IMR-90 (cell line): ENCODE data around the gene APOL2. TPM values are rescaled to one million over a fixed set of nuclear protein-coding genes. Genes with fewer than 3 reads are reported as not detected.

ENCODE experiments used
- ATAC-seq: fragments of 200-7000 bp; cut with Tn5 transposase; 2 replicates; pipeline ENCODE4 v1.9.1; 2020; ENCODE audit warnings: low read depth, mild to moderate bottlenecking, moderate library complexity
- BruUV-seq: library from RNA; stranded (reverse); fragments of 400-500 nt; replicated peaks from 2 replicates; lab custom pipeline; 2021; lab: Mats Ljungman, UMichigan
- CTCF ChIA-PET: fragments of 300-600 bp; formaldehyde crosslinking; extraction: SDS; loops from one replicate; lab custom pipeline; 2021; ENCODE audit warnings: antibody characterized with exemption; lab: Yijun Ruan, JAX
- POLR2A ChIA-PET: fragments of 300-600 bp; sonication (Branson Sonifier 250); formaldehyde crosslinking; loops from one replicate; lab custom pipeline; 2022; ENCODE audit warnings: antibody characterized with exemption; ENCODE audit not compliant: unreplicated experiment; lab: Charles Lee
- DNase-seq: peaks from one replicate; pipeline ENCODE4 v3.0.0; 2013
- H2AFZ ChIP-seq: replicated peaks from 2 replicates; pipeline ENCODE3; 2013; ENCODE audit warnings: low read length, mild to moderate bottlenecking; ENCODE audit not compliant: poor library complexity
- H2AK5ac ChIP-seq: 2 replicates; pipeline ENCODE4 v1.6.1; 2013; ENCODE audit warnings: low read depth, low read length, inconsistent platforms
- H2AK9ac ChIP-seq: replicated peaks from 2 replicates; pipeline ENCODE3; 2013; ENCODE audit warnings: mild to moderate bottlenecking, low read depth, low read length, moderate library complexity; ENCODE audit not compliant: poor library complexity
- H2BK120ac ChIP-seq: 2 replicates; pipeline ENCODE4 v1.6.1; 2013; ENCODE audit warnings: low read depth, low read length, inconsistent platforms
- H2BK15ac ChIP-seq: 3 replicates; pipeline ENCODE4 v1.6.1; 2013; ENCODE audit warnings: low read depth, low read length, inconsistent platforms
- H2BK20ac ChIP-seq: 2 replicates; pipeline ENCODE4 v1.6.1; 2013; ENCODE audit warnings: low read depth, mild to moderate bottlenecking, inconsistent platforms, low read length, moderate library complexity
- H2BK5ac ChIP-seq: 2 replicates; pipeline ENCODE4 v1.6.1; 2013; ENCODE audit warnings: mild to moderate bottlenecking, low read depth, low read length, inconsistent platforms; ENCODE audit not compliant: poor library complexity, severe bottlenecking
- H3K14ac ChIP-seq: replicated peaks from 2 replicates; pipeline ENCODE4 v1.6.1; 2013; ENCODE audit warnings: low read depth, low read length, inconsistent platforms
- H3K18ac ChIP-seq: 2 replicates; pipeline ENCODE4 v1.6.1; 2013; ENCODE audit warnings: low read depth, low read length, control low read depth
- H3K23ac ChIP-seq: 2 replicates; pipeline ENCODE4 v1.6.1; 2013; ENCODE audit warnings: low read depth, low read length, inconsistent platforms
- H3K27ac ChIP-seq: 2 replicates; pipeline ENCODE4 v1.5.1; 2013; ENCODE audit warnings: mild to moderate bottlenecking, control low read depth, low read length; ENCODE audit not compliant: insufficient read depth
- H3K27me3 ChIP-seq: 2 replicates; pipeline ENCODE4 v1.6.1; 2013; ENCODE audit warnings: low read length; ENCODE audit not compliant: control insufficient read depth, insufficient read depth
- H3K36me3 ChIP-seq: 2 replicates; pipeline ENCODE4 v1.6.1; 2013; ENCODE audit warnings: low read length, mixed read lengths; ENCODE audit not compliant: control insufficient read depth, insufficient read depth
- H3K4ac ChIP-seq: 2 replicates; pipeline ENCODE4 v1.6.1; 2013; ENCODE audit warnings: low read depth, low read length, inconsistent platforms
- H3K4me1 ChIP-seq: 2 replicates; pipeline ENCODE4 v1.6.1; 2013; ENCODE audit warnings: low read length, mixed read lengths; ENCODE audit not compliant: control insufficient read depth, insufficient read depth
- H3K4me2 ChIP-seq: 2 replicates; pipeline ENCODE4 v1.6.1; 2013; ENCODE audit warnings: low read depth, mild to moderate bottlenecking, control low read depth, low read length, moderate library complexity
- H3K4me3 ChIP-seq: 2 replicates; pipeline ENCODE4 v1.5.1; 2013; ENCODE audit warnings: low read depth, mild to moderate bottlenecking, control low read depth, low read length, moderate library complexity; ENCODE audit not compliant: insufficient read depth
- H3K56ac ChIP-seq: 2 replicates; pipeline ENCODE4 v1.6.1; 2013; ENCODE audit warnings: low read length, inconsistent platforms; ENCODE audit not compliant: insufficient read depth; ENCODE audit errors: extremely low read depth
- H3K79me1 ChIP-seq, 2 experiments: 2 replicates each; pipeline ENCODE4 v1.6.1; 2013; ENCODE audit warnings: low read length in 2 of 2, inconsistent platforms in 1 of 2, low read depth in 1 of 2
- H3K9ac ChIP-seq: 2 replicates; pipeline ENCODE4 v1.6.1; 2013; ENCODE audit warnings: low read depth, low read length, control low read depth
- H3K9me1 ChIP-seq: 2 replicates; pipeline ENCODE4 v1.6.1; 2013; ENCODE audit warnings: low read length, inconsistent platforms; ENCODE audit not compliant: insufficient read depth
- H3K9me3 ChIP-seq: 2 replicates; pipeline ENCODE4 v1.6.1; 2013; ENCODE audit warnings: low read length; ENCODE audit not compliant: control insufficient read depth, insufficient read depth
- H4K20me1 ChIP-seq: 2 replicates; pipeline ENCODE4 v1.6.1; 2013; ENCODE audit warnings: low read length, inconsistent platforms; ENCODE audit not compliant: insufficient read depth
- H4K5ac ChIP-seq: 2 replicates; pipeline ENCODE4 v1.6.1; 2013; ENCODE audit warnings: mild to moderate bottlenecking, low read depth, low read length, control low read depth
- H4K8ac ChIP-seq, 2 experiments: 2 replicates each; pipeline ENCODE4 v1.6.1; 2013; ENCODE audit warnings: low read depth in 2 of 2, low read length in 2 of 2, control low read depth in 1 of 2, inconsistent platforms in 1 of 2
- H4K91ac ChIP-seq: 2 replicates; pipeline ENCODE4 v1.6.1; 2013; ENCODE audit warnings: low read depth, low read length, inconsistent platforms; ENCODE audit not compliant: insufficient read depth
- CHD1 ChIP-seq: IDR thresholded peaks from 2 replicates; pipeline ENCODE4 v1.6.1; 2012; ENCODE audit warnings: low read depth, low read length, improper control_type of control experiment
- CTCF ChIP-seq: conservative IDR thresholded peaks from 2 replicates; pipeline ENCODE4 v1.5.1; 2012; ENCODE audit warnings: mild to moderate bottlenecking, low read depth, low read length, improper control_type of control experiment
- ELK1 ChIP-seq: fragments of 150-350 bp; IDR thresholded peaks from 2 replicates; pipeline ENCODE4 v1.6.1; 2016; ENCODE audit warnings: low read depth, mild to moderate bottlenecking, low read length, moderate library complexity, borderline replicate concordance
- FOS ChIP-seq: fragments of 150-350 bp; IDR thresholded peaks from 2 replicates; pipeline ENCODE4 v1.6.1; 2016; ENCODE audit warnings: low read depth, low read length
- MAZ ChIP-seq: IDR thresholded peaks from 2 replicates; pipeline ENCODE4 v1.6.1; 2012; ENCODE audit warnings: low read depth, mild to moderate bottlenecking, low read length, improper control_type of control experiment, moderate library complexity, borderline replicate concordance
- MXI1 ChIP-seq: IDR thresholded peaks from 2 replicates; pipeline ENCODE4 v1.6.1; 2012; ENCODE audit warnings: low read depth, mild to moderate bottlenecking, low read length, moderate library complexity, borderline replicate concordance
- NFE2L2 ChIP-seq: fragments of 150-350 bp; IDR thresholded peaks from 2 replicates; pipeline ENCODE4 v1.6.1; 2016; ENCODE audit warnings: low read depth, mild to moderate bottlenecking, low read length
- RAD21 ChIP-seq: IDR thresholded peaks from 2 replicates; pipeline ENCODE4 v1.6.1; 2012; ENCODE audit warnings: low read length, improper control_type of control experiment
- RCOR1 ChIP-seq: IDR thresholded peaks from 2 replicates; pipeline ENCODE4 v1.6.1; 2012; ENCODE audit warnings: mild to moderate bottlenecking, low read length, improper control_type of control experiment; ENCODE audit not compliant: insufficient replicate concordance
- WGBS, 2 experiments: methylation state at CpG; one replicate each; pipeline versions ENCODE4 v1.1.5 to v1.1.7; 2013; ENCODE audit warnings: missing lambda C conversion rate in 2 of 2; ENCODE audit not compliant: insufficient read length in 1 of 2; ENCODE audit errors: extremely low coverage in 2 of 2; 5-methylcytosine and 5-hydroxymethylcytosine counted together
- dilution Hi-C: fragments of 300-500 bp; cut with HindIII; formaldehyde crosslinking; loops from one replicate; pipeline ENCODE4 v1.14.3; 2018; ENCODE audit warnings: low sequenced_read_pairs; ENCODE audit not compliant: unreplicated experiment
- in situ Hi-C: fragments of 300-500 bp; cut with MboI; formaldehyde crosslinking; loops from 3 replicates; pipeline ENCODE4 v1.14.3; 2019; ENCODE audit warnings: low sequenced_read_pairs, inconsistent platforms, mixed read lengths
- intact Hi-C: fragments of 100-400 bp; cut with micrococcal nuclease; formaldehyde crosslinking; loops from 2 replicates; pipeline ENCODE4 v1.10.0; 2022
- polyA plus RNA-seq, 3 experiments: library from polyadenylated mRNA; depleted of rRNA; stranded (reverse); fragments of >200 nt; gene quantifications; 2 replicates each; pipeline ENCODE4 v1.2.3, GENCODE V29; 2012; ENCODE audit warnings: low replicate concordance in 1 of 3
- total RNA-seq: library from RNA; depleted of rRNA; stranded (reverse); fragments of >200 nt; gene quantifications from 2 replicates; pipeline ENCODE4 v1.2.3, GENCODE V29; 2012

The APOL2 gene
- total and polyA plus RNA-seq, 2 of the 4 experiments (the other 2 are of a cell fraction), result 13.1 to 57.5 TPM

DNA sequence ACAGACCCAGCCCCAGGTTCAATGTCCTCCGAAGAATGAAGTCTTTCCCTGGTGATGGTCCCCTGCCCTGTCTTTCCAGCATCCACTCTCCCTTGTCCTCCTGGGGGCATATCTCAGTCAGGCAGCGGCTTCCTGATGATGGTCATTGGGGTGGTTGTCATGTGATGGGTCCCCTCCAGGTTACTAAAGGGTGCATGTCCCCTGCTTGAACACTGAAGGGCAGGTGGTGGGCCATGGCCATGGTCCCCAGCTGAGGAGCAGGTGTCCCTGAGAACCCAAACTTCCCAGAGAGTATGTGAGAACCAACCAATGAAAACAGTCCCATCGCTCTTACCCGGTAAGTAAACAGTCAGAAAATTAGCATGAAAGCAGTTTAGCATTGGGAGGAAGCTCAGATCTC is 27.7 kb upstream of the APOL2 start:
- no peaks in the 10 kb centered on the region for H3K4me1 ChIP-seq
- no peak overlapping the region for H3K9ac ChIP-seq
- H2BK5ac ChIP-seq, result no peak overlapping the region
- H3K4ac ChIP-seq, result no peak overlapping the region
- DNase-seq, result no peak
- H3K79me1 ChIP-seq, result no peaks in the 10 kb centered on the region
- TF ChIP-seq CHD1 (no peak), RAD21 (no peak), MXI1 (no peak), CTCF (no peak), MAZ (no peak), NFE2L2 (no peak), FOS (no peak), RCOR1 (no peak), ELK1 (no peak)
- no peak overlapping the region for H2BK120ac ChIP-seq
- H3K27me3 ChIP-seq, result no peaks in the 10 kb centered on the region
- H3K4me2 ChIP-seq, result no peak overlapping the region
- no peak overlapping the region for H4K8ac ChIP-seq
- no peak for ATAC-seq
- no peak overlapping the region for H2AFZ ChIP-seq
- ChIA-PET POLR2A (no interaction called here), CTCF (no interaction called here)
- intact Hi-C loops, result no loop called here
- H3K4me3 ChIP-seq, result no peak overlapping the region
- H3K9me3 ChIP-seq, result no peaks in the 10 kb centered on the region
- no peaks in the 10 kb centered on the region for H4K20me1 ChIP-seq
- H3K36me3 ChIP-seq, result peaks cover 6% of the 10 kb centered on the region; the same call in 1 of the 2 replicates
- no CpG with 5 or more reads among the region's 4 CpGs for WGBS, 2 experiments
- H2AK5ac ChIP-seq, result no peak overlapping the region
- no peak overlapping the region for H2BK15ac ChIP-seq
- in situ Hi-C loops, result no loop called here
- H2AK9ac ChIP-seq, result no peak overlapping the region
- BruUV-seq, result no TSS peak
- H3K27ac ChIP-seq, result no peak overlapping the region
- no peak overlapping the region for H2BK20ac ChIP-seq
- dilution Hi-C loops, result no loop called here
- H3K56ac ChIP-seq, result no peak overlapping the region
- H3K14ac ChIP-seq, result no peak overlapping the region
- H4K5ac ChIP-seq, result no peak overlapping the region
- H3K23ac ChIP-seq, result no peak overlapping the region
- H3K18ac ChIP-seq, result no peak overlapping the region
- no peak overlapping the region for H4K91ac ChIP-seq
- no peaks in the 10 kb centered on the region for H3K9me1 ChIP-seq
